AG09319 (cell line): ENCODE results near the gene CDC34.

Experiments
- DNase-seq: peaks from one replicate; pipeline ENCODE4 v3.0.0-alpha.2; 2010; ENCODE audit warnings: low read depth; ENCODE audit errors: extremely low read depth
- CTCF ChIP-seq: IDR thresholded peaks from 2 replicates; pipeline ENCODE4 v1.5.1; 2011; ENCODE audit warnings: low read depth, mild to moderate bottlenecking, inconsistent platforms, low read length, moderate library complexity

Gene CDC34

GRCh38 chr19:510606-511100 lies 20.9 kb upstream of the CDC34 start:
- no peak for DNase-seq
- TF ChIP-seq CTCF: peak; percentile 91

GRCh38 chr19:511101-511851 lies 20.3 kb upstream of the CDC34 start:
- no peak for TF ChIP-seq CTCF
- DNase-seq: no peak

GRCh38 chr19:512547-513365 lies 18.8 kb upstream of the CDC34 start:
- no peak for DNase-seq
- TF ChIP-seq CTCF: no peak

- no peak for TF ChIP-seq CTCF
- no peak for DNase-seq
Measured at GRCh38 chr19:513368-514165, 18.0 kb upstream of the CDC34 start.

- no peak for DNase-seq
- no peak for TF ChIP-seq CTCF
Measured at GRCh38 chr19:514166-514663, 17.3 kb upstream of the CDC34 start.

GRCh38 chr19:517721-518597 lies 13.6 kb upstream of the CDC34 start:
- no peak for TF ChIP-seq CTCF
- DNase-seq: no peak
